Tibial artery (tissue), 4 donors: Measurements from ENCODE around the gene FTCD.
"Not testable (repeated sequence)": the region's sequence is repeated elsewhere in the genome, so short reads cannot be mapped to it uniquely, and the experiment has no call there.

ENCODE experiments used
- DNase-seq, 2 donors: peaks; one replicate each; pipeline ENCODE4 v3.0.0-alpha.2; 2019
- H3K27ac ChIP-seq, 2 donors: fragments of 200-600 bp; sonication (generic) in 1 of 2; 1 replicate in 1 of 2; 2 replicates in 1 of 2; pipeline ENCODE4 v1.5.1; 2018 to 2019; ENCODE audit warnings: mild to moderate bottlenecking in 1 of 2
- H3K27me3 ChIP-seq, 2 donors: fragments of 200-600 bp; sonication (generic) in 1 of 2; one replicate each; pipeline versions ENCODE4 v1.5.1 to v1.6.0; 2016 to 2019
- H3K36me3 ChIP-seq, 3 donors: fragments of 200-600 bp; sonication (generic) in 2 of 3; one replicate each; pipeline ENCODE4 v1.5.1; 2016 to 2019; ENCODE audit warnings: mild to moderate bottlenecking in 2 of 3
- H3K4me1 ChIP-seq, 4 donors: fragments of 200-600 bp; sonication (generic) in 2 of 4; 1 replicate in 3 of 4; 2 replicates in 1 of 4; pipeline ENCODE4 v1.5.1; 2016 to 2019
- H3K4me3 ChIP-seq, 2 donors: fragments of 200-600 bp; sonication (generic) in 1 of 2; 1 replicate in 1 of 2; 2 replicates in 1 of 2; pipeline ENCODE4 v1.5.1; 2018 to 2019; ENCODE audit warnings: mild to moderate bottlenecking in 2 of 2
- H3K9me3 ChIP-seq, 3 donors: fragments of 200-600 bp; sonication (generic) in 1 of 3; one replicate each; pipeline ENCODE4 v1.5.1; 2016 to 2019
- CTCF ChIP-seq, 2 experiments: fragments of 200-600 bp in 1 of 2; fragments of 450-650 bp in 1 of 2; IDR thresholded peaks; one replicate each; pipeline ENCODE4 v1.5.1; 2017 to 2019; ENCODE audit warnings: antibody characterized with exemption in 2 of 2, mild to moderate bottlenecking in 1 of 2, moderate library complexity in 1 of 2
- intact Hi-C: fragments of 100-400 bp; cut with DNase I; formaldehyde crosslinking; loops from one replicate; pipeline ENCODE4 v1.15.0; 2023; ENCODE audit warnings: low total_unique reads

Gene FTCD

GRCh38 chr21:46173573-46173972 lies 18.2 kb upstream of the FTCD start:
- H3K27me3 ChIP-seq, result peaks cover 0 to 12% of the 10 kb centered on the region in 2 donors
- peak in 1 of 2 donors; percentile 42 for DNase-seq
- intact Hi-C loops, result no loop called here

GRCh38 chr21:46172863-46173528 lies 17.6 kb upstream of the FTCD start:
- TF ChIP-seq CTCF (IDR thresholded peaks at IDR 0.05), result no peak
- DNase-seq, result peak; percentile 11 to 53
- Histone ChIP-seq H3K27ac (no peak overlapping the region), H3K27me3 (peaks cover 0 to 12% of the 10 kb centered on the region in 2 donors), H3K4me3 (no peak overlapping the region), H3K36me3 (no peaks in the 10 kb centered on the region), H3K4me1 (no peaks in the 10 kb centered on the region), H3K9me3 (peaks cover 0 to 7% (median 0%) of the 10 kb centered on the region in 3 donors)
- intact Hi-C loops, result no loop called here

More at GRCh38 chr21:46173573-46173972, 18.2 kb upstream of the FTCD start:
- Histone ChIP-seq H3K27ac (no peak overlapping the region), H3K4me3 (no peak overlapping the region), H3K36me3 (no peaks in the 10 kb centered on the region), H3K9me3 (peaks cover 0 to 7% (median 0%) of the 10 kb centered on the region in 3 donors), H3K4me1 (no peaks in the 10 kb centered on the region)
- no peak for TF ChIP-seq CTCF (IDR thresholded peaks at IDR 0.05)

- Histone ChIP-seq H3K9me3 (peaks cover 0 to 7% (median 0%) of the 10 kb centered on the region in 3 donors), H3K27ac (no peak overlapping the region), H3K27me3 (peaks cover 0 to 12% of the 10 kb centered on the region in 2 donors), H3K4me1 (no peaks in the 10 kb centered on the region), H3K36me3 (no peaks in the 10 kb centered on the region), H3K4me3 (no peak overlapping the region)
- no peak for TF ChIP-seq CTCF (IDR thresholded peaks at IDR 0.05)
- peak; percentile 12 to 53 for DNase-seq
- intact Hi-C loops, result no loop called here
These were observed 16.9 kb upstream of the FTCD start for GRCh38 chr21:46171996-46172862.

DNA sequence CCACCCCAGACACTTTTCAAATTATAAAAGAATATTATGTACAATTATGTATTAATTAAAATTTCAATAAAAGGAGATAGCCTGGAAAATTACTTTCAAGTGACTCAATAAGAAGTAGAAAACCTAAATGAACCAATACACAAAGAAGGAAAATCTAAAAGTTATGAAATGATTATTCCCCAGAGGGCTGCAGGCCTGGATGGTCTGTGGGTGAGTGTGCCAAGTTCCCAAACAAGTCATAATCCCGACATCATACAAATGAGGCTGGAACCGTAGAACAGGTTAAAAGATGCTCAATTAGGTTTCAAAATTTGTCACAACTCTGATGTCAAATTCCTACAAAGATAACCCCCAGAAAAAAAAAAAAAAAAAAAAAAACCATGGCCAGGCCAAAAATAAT lies 16.2 kb upstream of the FTCD start:
- peaks cover 0 to 4% (median 0%) of the 10 kb centered on the region in 3 donors for H3K9me3 ChIP-seq
- no peak overlapping the region for H3K27ac ChIP-seq
- no peak for TF ChIP-seq CTCF (IDR thresholded peaks at IDR 0.05)
- peaks cover 0 to 12% of the 10 kb centered on the region in 2 donors for H3K27me3 ChIP-seq
- H3K4me3 ChIP-seq, result no peak overlapping the region
- no peaks in the 10 kb centered on the region for H3K4me1 ChIP-seq
- intact Hi-C loops, result no loop called here
- peak in 1 of 2 donors; percentile 9 for DNase-seq
- H3K36me3 ChIP-seq, result no peaks in the 10 kb centered on the region

GRCh38 chr21:46170436-46171193 lies 15.2 kb upstream of the FTCD start:
- intact Hi-C loops, H3K4me3 ChIP-seq, H3K4me1 ChIP-seq, H3K36me3 ChIP-seq, H3K27ac ChIP-seq, H3K9me3 ChIP-seq: not testable (repeated sequence)
- peaks cover 0 to 12% of the 10 kb centered on the region in 2 donors for H3K27me3 ChIP-seq
- DNase-seq, result peak; percentile 12 to 31
